LNCAP (cell line): ENCODE measurements around the gene LAMP1.

Experiments used
- TF ChIP-seq, protein P1 (sequence below): fragments of 450-650 bp; IDR thresholded peaks from 2 replicates; pipeline ENCODE4 v1.5.1; 2017; ENCODE audit warnings: mild to moderate bottlenecking

The LAMP1 gene

DNA sequence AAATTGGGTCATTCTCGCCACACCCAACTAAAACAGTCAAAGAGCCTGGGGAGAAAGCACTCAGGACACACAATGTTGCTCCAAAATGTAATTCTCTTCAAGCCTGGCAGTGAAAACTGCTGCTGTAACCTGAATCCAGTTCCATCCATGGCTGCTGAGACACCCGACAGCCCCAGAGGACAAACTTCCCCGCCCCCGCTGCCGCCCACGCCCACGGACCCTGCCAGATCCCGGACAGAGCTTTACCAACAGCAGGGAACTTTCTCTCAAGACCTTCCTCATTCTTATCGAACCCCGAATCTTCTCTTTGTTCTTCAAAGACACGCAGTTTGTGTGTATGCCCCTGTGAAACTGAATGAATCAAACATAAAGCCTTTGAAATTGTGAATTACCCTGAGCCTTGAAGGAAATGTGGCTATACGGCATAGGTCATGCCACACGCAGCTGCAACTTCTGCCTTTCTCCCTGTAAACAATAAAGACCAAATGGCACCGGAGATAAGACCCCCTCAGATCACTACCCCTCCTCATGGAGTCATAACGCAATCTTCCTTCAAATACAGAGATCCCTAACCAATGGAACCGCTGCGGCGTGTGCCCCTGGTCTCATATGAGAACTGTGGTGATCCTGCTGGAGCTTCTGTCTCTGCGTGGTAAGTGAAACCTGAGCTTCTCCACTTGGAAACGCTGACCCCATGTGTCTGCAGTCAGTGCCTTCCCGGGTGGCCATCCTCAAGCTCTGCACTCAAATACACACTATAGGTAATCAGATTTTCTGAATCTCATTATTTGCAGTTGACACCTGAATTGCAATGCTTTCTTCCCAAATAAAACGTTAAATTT, 4.8 kb upstream of the LAMP1 start:
- TF ChIP-seq, protein P1, sequence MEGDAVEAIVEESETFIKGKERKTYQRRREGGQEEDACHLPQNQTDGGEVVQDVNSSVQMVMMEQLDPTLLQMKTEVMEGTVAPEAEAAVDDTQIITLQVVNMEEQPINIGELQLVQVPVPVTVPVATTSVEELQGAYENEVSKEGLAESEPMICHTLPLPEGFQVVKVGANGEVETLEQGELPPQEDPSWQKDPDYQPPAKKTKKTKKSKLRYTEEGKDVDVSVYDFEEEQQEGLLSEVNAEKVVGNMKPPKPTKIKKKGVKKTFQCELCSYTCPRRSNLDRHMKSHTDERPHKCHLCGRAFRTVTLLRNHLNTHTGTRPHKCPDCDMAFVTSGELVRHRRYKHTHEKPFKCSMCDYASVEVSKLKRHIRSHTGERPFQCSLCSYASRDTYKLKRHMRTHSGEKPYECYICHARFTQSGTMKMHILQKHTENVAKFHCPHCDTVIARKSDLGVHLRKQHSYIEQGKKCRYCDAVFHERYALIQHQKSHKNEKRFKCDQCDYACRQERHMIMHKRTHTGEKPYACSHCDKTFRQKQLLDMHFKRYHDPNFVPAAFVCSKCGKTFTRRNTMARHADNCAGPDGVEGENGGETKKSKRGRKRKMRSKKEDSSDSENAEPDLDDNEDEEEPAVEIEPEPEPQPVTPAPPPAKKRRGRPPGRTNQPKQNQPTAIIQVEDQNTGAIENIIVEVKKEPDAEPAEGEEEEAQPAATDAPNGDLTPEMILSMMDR: no peak

DNA sequence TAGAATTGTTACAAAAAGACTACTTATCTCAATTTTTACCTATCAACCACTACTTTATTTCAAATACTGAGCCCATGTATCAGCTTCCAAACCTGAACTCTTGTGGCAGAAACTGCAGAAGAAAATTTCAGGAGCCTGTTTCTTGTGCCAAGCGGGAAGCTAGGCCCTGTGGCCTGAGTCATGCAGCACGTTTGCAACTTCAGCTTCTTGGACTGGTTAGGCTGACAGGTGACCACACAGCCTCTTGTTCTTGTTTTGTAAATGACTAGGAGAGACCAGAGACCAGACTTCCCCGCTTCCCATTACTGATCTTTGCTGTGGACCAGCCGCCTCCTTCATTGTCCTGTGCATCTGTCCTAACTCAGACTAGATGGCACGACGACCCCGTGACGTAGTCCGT, 3.4 kb upstream of the LAMP1 start:
- TF ChIP-seq, protein P1: no peak

DNA sequence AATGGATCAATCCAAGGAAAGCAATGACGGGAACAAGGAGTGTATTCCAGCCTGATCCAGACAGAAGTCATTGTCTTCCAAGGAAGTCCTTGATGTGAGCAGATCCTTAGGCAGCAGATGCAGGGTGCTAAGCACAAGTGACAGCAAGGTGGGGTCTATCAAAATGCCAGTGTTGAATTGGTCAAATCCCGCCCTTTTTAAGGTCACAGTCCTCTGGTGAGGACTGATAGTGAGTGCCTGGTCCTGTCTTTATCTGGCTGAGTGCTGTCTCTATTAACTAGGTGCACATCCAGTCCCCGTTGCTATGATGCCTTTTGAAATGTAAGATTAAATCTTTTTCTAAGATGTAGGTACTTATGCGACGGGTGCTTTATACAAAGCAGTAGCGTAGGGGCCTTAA, 1.3 kb upstream of the LAMP1 start:
- TF ChIP-seq, protein P1: no peak

DNA sequence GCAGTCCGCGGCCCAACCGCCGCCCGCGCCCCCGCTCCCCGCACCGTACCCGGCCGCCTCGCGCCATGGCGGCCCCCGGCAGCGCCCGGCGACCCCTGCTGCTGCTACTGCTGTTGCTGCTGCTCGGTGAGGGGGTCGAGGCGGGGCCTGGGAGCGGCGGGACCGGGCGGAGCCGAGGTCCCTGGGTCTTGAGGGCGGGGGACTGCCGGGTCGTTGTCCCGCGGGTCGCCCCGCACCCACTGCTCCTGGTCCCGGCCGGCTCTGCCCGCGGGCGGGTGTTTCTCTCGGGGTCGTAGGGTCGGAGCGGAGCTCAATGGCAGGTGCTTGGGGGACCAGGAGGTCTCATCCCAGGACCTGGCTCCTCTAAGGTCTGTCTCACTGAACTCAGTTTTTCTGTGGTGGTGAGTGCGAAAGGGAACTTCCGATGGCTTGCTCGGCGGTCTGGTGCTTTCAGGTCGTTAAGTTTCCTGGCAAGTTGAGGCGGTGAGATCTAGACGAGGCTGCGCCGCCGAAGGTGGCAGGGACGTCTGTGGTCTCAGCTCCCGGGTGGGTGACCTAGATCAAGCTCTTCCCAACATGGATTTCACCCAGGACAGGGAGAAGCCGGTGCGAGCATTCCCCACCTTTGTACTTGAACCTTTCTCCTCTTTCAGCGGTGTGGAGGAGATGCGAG, 467 bp downstream of the LAMP1 start:
- TF ChIP-seq, protein P1: no peak

DNA sequence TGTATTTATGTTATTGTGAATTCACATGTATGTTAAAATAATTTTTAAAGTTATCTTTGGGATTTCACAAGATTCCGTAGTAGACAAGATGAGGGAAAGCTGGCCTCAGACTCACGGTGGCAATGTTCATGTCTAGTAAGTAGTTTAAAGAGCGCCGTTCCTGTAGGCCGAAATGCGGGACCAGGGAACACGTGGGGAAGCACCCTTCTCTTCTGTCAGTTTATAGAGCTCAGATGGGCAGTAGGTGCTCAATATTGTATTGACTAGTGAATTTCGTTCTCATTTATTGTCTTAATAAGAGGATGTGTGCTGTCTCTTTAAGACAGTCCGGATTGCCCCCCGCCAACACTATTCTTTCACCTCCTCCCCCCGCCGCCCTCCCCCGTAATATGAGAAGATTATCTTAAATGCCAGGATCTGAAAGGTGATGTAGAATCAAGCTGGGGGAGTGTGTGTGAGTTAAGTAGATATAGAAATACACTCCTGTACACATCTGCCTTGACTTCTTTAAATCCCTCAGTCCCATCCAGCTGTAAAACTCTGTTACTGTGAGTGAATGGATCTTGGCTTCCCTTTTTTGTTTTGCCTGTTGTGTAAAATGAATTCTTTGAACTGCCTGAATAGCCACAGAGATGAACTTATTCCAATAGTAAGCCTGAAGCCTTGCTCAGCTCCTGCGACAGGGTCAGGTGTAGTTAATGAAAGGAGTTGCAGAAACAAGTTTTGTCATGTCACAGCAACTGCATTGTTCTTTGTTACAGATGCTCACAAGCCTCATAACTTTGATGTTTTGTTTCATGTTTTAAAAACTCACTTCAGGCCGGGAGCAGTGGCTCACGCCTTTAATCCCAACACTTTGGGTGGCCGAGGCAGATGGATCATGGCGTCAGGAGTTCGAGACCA, 1.3 kb downstream of the LAMP1 start:
- TF ChIP-seq, protein P1: no peak

DNA sequence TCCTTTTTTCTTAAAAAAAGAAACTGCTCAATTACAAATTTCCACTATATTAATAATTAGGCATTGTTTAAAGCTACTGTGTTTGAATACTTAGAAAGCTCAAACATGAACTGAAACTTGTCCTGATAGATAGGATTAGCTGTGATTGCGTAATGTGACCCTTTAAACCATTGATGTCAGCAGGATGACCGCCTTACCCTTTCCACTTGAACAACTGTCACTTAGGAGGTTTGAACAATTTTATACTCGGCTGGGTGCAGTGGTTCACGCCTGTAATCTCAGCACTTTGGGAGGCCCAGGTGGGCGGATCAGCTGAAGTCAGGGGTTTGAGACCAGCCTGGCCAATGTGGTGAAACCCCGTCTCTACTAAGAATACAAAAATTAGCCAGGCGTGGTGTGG, 2.9 kb downstream of the LAMP1 start:
- TF ChIP-seq, protein P1: no peak

DNA sequence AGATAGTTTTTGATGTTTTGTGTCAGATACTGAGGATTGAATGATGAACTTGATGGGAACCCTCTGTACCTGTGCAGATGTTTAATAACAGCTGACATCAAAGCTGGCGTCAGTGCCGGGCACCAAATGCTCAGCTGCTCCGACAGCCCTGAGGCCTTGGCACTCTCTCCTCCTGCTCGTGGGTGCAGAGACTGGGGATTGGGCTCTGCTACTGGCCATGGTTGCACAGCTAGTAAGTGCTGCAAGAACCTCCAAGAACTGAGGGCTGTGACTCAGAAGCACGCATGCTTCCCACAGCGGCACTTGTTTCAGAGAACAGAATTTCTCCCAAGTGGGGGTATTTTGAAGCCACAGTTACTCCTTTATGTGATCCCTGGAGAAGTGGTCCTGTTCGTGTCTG, 5.9 kb downstream of the LAMP1 start:
- TF ChIP-seq, protein P1: no peak
